ENCODE measurements around the gene TMEM255A.

The TMEM255A gene

GRCh38 chrX:120304256-120304655 is 7.0 kb downstream of the TMEM255A start:
- Mint-ChIP-seq H3K36me3 (ENCODE audit: low read depth) (no peaks in the 10 kb centered on the region), H3K27ac (no peak overlapping the region), H3K9me3 (peaks cover 28% of the 10 kb centered on the region), H3K4me1 (peaks cover 25% of the 10 kb centered on the region), H3K4me3 (no peak overlapping the region), H3K27me3 (ENCODE audit: low read depth, poor library complexity) (peaks cover 63% of the 10 kb centered on the region)
- no peak for DNase-seq
- no peak for TF ChIP-seq CTCF (IDR thresholded peaks at IDR 0.05)

- H3K36me3 Mint-ChIP-seq (ENCODE audit: low read depth), result no peaks in the 10 kb centered on the region
- no peak for TF ChIP-seq CTCF (IDR thresholded peaks at IDR 0.05)
- no peak overlapping the region for H3K27ac Mint-ChIP-seq
- H3K4me3 Mint-ChIP-seq, result no peak overlapping the region
- peaks cover 23% of the 10 kb centered on the region for H3K9me3 Mint-ChIP-seq
- H3K27me3 Mint-ChIP-seq (ENCODE audit: low read depth, poor library complexity), result peaks cover 45% of the 10 kb centered on the region
- peaks cover 18% of the 10 kb centered on the region for H3K4me1 Mint-ChIP-seq
- DNase-seq, result no peak
These were observed 8.8 kb downstream of the TMEM255A start for GRCh38 chrX:120302434-120302833.

- Mint-ChIP-seq H3K27ac (no peak overlapping the region), H3K36me3 (ENCODE audit: low read depth) (no peaks in the 10 kb centered on the region), H3K4me1 (peaks cover 18% of the 10 kb centered on the region), H3K4me3 (no peak overlapping the region), H3K27me3 (ENCODE audit: low read depth, poor library complexity) (peaks cover 40% of the 10 kb centered on the region), H3K9me3 (peaks cover 20% of the 10 kb centered on the region)
- no peak for TF ChIP-seq CTCF (IDR thresholded peaks at IDR 0.05)
- DNase-seq, result no peak
These were observed 9.3 kb downstream of the TMEM255A start for GRCh38 chrX:120301960-120302359.

- no peak for TF ChIP-seq CTCF (IDR thresholded peaks at IDR 0.05)
- peaks cover 36% of the 10 kb centered on the region for H3K27me3 Mint-ChIP-seq (ENCODE audit: low read depth, poor library complexity)
- H3K4me3 Mint-ChIP-seq, result no peak overlapping the region
- DNase-seq, result no peak
- H3K36me3 Mint-ChIP-seq (ENCODE audit: low read depth), result no peaks in the 10 kb centered on the region
- no peak overlapping the region for H3K27ac Mint-ChIP-seq
- H3K4me1 Mint-ChIP-seq, result peaks cover 18% of the 10 kb centered on the region
- peaks cover 18% of the 10 kb centered on the region for H3K9me3 Mint-ChIP-seq
These were observed 9.8 kb downstream of the TMEM255A start for GRCh38 chrX:120301497-120301896.

GRCh38 chrX:120299928-120300327 is 11.3 kb downstream of the TMEM255A start:
- no peaks in the 10 kb centered on the region for H3K36me3 Mint-ChIP-seq (ENCODE audit: low read depth)
- H3K27me3 Mint-ChIP-seq (ENCODE audit: low read depth, poor library complexity), result peaks cover 26% of the 10 kb centered on the region
- peaks cover 12% of the 10 kb centered on the region for H3K4me1 Mint-ChIP-seq
- H3K9me3 Mint-ChIP-seq, result peaks cover 22% of the 10 kb centered on the region
- no peak overlapping the region for H3K4me3 Mint-ChIP-seq
- DNase-seq, result no peak
- H3K27ac Mint-ChIP-seq, result peak overlapping the region; percentile 39
- no peak for TF ChIP-seq CTCF (IDR thresholded peaks at IDR 0.05)

- H3K4me3 Mint-ChIP-seq, result no peak overlapping the region
- no peak for DNase-seq
- peaks cover 21% of the 10 kb centered on the region for H3K27me3 Mint-ChIP-seq (ENCODE audit: low read depth, poor library complexity)
- H3K36me3 Mint-ChIP-seq (ENCODE audit: low read depth), result no peaks in the 10 kb centered on the region
- H3K27ac Mint-ChIP-seq, result no peak overlapping the region
- peaks cover 31% of the 10 kb centered on the region for H3K9me3 Mint-ChIP-seq
- TF ChIP-seq CTCF (IDR thresholded peaks at IDR 0.05), result no peak
- H3K4me1 Mint-ChIP-seq, result peaks cover 10% of the 10 kb centered on the region
These were observed 13.3 kb downstream of the TMEM255A start for GRCh38 chrX:120297923-120298322.
